HG03280 (cell line): ENCODE data around the gene RFTN1.
A peak's percentile ranks its signal among the peaks of the same experiment; 100 is the strongest.

ENCODE experiments used
- ATAC-seq: cut with Tn5 transposase; IDR thresholded peaks from one replicate; pipeline ENCODE4 v1.9.1; 2021; ENCODE audit warnings: mild to moderate bottlenecking, moderate library complexity; ENCODE audit not compliant: unreplicated experiment

RFTN1 gene

DNA sequence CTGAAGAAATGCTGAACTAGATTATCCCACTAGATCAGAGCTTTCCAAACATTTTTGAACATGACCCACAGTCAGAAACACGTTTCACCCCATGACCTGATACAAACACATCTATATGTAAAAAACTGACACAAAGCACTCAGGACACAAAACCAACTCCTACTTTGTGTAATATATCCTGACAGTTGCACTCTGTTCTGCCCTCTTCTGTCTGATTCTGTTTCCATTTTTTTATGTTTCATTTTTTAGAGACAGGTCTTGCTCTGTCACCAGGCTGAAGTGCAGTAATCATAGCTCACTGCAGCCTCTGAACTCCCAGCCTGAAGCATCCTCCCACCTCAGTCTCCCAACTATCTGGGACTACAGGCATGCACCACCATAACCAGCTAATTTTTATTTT, 15.8 kb upstream of the RFTN1 start:
- no peak for ATAC-seq

GRCh38 chr3:16528581-16528993, 15.1 kb upstream of the RFTN1 start:
- no peak for ATAC-seq

GRCh38 chr3:16528106-16528505, 14.6 kb upstream of the RFTN1 start:
- ATAC-seq: no peak

GRCh38 chr3:16524196-16524595, 10.7 kb upstream of the RFTN1 start:
- ATAC-seq: no peak

DNA sequence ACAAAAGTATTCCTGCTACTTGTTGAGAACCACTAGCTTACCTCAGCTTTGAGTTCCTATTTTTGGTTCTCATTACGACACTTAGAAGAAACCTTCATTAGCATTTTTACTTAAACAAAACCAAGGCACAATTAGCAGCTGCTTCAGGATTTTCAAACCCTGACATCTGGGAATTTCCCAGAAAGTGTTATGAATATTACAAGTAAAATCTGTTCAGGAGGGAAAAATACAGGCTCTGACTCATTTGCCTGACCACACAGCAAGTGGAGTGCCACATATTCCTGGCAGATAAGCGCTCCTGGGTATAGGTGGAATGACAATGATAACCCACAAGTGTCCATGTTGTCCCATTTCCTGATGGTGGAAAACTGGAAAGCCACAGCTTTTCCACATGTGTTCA, 10.3 kb upstream of the RFTN1 start:
- no peak for ATAC-seq

DNA sequence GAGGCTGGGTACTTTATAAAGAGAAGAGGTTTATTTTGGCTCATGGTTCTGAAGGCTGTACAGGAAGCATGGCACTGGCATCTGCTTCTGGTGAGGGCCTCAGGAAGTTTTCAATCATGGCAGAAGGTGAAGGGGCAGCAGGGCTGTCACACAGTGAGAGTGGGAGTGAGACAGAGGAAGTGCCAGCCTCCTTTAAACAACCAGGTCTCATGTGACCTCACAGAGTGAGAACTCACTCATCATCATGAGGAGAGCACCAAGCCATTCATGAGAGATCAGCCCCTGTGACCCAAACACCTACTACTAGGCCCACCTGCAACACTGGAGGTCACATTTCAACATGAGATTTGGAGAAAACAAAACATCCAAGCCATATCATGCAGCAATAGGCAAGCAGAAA, 9.3 kb upstream of the RFTN1 start:
- ATAC-seq: no peak

DNA sequence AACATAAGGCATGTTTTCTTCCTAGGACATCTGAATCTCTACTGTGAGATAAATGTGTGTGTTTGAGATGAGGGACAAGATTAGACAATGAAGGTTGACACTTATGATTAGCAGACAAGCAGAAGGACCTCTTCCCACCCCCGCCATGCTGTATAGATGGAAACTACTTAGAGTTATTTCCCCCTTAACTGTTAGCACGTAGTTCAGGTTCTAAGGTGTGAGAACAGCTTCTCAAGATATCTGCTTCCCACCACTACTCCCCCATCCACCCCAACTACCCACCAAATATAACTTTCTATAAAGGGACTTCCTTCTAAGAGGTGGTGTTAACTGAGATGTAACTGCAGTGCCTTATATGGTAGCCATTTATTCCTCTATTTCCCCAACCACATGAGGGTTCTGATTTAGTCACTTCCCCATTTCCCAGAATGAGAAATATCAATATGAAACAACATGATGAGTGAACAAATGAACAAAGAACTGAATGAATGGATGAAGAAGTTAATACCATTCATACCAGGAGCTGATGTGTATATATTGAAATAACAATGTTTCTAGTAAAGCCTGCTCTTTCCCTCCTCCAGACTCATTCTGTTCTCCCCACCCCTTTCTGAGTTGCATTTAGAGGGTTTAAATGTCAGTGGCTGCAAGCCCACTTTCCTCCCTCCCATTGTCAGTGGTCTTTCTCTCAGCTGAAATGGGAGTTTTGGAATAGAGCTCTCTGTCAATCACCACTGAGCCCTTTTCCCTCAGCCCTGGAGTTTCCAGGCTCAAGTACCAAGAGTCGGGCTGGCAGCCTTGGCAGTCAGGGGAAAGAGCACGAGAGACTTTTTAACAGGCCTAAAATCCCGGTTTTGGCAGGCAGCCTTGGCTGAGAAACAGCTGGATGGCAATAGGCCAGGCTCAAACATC, 7.7 kb upstream of the RFTN1 start:
- no peak for ATAC-seq

GRCh38 chr3:16520241-16520969, 6.9 kb upstream of the RFTN1 start:
- ATAC-seq: no peak

DNA sequence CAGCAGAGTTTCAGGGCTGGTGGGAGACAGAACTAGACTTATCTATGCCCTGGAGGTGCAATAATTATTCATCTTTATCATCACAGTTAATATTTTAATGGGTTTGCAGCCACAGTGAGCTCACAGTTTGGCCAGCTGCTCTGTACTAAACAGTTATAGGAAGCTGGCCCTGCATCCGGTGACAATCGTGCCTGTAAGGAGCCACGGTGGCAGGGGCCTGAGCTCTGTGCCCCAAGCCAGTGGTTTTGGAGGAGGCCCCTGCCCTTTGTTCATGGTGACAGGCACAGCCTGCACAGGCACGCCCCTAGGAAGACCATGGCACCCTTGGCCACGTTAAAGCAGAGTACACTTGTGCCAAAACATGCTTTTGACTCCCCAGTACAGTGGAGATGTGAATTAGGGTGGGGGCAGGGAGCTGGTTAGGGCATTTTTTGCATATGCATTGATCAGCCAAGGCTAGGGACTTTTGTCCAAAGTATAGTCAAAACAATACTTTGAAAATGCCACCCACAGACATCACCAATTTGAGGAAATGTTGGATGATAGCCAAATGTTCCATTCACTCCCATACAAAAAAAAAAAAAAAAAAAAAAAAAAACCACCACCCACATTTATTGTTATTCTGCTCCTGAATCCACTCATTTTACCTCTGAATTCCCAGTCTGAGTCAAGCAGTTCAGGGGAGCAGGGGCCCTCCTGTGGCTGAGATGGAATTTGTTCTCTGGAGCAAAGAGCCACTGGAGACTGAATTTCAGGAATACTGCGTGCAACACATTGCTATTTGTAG, 3.4 kb upstream of the RFTN1 start:
- ATAC-seq: no peak

DNA sequence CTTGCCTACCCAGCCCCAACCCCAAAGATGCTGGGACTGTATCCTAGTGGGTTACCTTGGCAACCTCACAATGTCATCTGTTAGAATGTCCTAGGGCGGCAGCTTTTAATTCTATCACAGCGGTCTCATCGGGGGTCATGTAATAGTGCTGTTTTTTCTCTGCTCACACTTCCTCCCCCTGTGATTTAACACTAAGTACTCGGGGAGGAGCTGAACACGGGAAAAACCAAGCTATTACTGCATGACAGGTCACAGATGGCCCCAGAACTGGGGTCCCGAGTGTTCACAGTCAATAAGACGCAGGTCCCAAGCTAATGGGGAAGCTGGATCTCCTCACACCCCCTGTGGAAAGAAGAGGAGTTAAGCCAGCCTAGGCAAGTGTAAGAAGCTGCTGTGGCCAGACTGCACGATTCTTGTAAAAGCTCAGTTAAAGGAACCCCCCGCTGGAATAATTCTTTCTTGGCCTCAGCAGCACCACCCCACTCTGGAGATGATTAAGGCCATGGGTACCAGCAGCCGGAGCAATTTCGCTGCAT, 2.5 kb upstream of the RFTN1 start:
- ATAC-seq: no peak

DNA sequence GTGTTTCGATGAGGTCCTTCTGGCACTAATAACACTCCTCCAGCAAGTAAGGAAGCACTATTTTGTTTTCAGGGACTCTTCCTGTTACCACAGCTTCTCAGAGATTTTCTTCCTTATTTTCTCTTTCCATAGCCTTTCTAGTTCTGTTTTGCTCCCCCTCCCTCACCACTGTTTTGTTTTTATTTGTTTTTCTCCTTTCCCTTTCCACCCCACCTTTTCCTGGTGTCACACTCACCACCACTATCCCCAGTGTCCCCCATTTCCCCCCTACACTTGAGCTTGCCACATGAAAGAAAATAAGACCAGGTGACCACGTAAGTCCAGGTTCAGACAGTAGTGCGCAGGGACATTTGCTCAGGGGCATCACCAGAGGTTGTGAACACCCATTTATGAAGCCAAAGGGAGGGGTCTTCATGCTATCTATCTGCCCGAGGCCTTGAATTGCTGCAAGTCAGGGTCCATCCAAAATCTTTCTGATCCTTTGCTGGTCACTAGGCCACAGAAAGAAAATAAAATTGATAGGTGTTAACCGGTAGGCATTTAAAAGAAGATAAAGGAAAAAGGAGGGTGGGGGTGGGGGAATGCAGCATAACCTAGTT, 1.4 kb upstream of the RFTN1 start:
- no peak for ATAC-seq

DNA sequence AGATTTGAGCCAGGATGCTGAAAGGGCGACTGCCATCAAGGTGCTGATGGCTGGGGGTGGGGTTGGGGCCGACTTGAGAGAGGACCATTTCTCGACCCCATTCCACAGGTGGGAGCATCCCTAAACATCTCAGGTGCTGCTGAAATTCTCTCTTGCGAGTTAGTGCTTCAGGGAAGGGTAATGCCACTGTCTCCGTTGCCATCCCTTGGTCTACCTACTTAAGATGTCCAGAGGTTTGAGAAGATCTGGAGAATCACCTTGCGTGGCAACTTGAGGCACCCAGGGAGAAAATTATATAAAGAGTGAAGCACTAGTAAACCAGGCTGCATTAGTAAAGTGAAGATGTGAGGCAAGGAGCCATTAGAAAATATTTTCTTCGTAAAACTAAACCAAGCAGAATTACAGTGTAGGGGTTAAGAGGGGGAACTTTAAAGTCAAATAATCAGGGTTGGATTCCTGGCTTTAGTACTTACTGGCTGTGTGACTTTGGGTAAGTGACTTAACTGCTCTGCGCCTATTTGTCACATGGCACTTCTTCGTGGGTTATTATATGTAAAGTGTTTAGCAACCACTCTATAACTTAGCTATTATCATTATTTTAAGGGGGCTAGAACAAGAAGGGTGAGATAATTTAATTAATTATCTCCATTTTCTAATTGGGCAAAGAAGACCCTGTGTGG, 662 bp upstream of the RFTN1 start:
- ATAC-seq: no peak

DNA sequence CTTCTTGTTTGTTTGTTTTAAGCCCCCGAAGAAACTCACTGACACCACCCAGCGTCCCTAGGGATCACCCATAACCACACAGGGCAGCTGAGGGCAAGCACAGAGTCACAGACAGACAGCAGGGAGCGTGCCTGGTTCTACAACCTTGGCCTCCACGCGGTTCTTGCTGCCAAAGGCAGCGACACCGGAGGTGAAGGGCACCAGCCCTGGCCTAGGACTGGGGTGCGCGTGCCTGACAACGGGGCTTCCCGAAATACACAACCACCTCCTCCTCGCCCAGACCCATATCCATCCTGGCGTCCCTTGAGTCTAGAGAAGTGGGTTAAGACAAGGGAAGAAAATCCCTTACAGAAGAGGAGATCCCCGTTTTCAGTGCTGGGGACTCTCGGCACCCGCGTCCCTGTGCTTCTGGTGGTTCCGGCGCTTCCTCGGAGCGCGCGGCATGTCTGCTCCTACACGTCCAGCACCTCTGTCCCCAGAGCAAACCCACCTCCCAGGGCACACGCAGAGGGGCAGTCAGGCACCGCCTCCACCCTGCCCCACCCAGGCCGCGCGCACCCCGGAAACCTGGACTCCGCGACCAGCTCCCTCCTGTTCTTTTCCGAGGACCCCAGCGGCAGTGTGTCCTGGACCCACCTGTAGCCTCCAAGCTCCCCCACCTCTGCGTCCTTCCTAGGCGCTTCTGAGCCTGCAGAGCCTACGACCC, 911 bp downstream of the RFTN1 start:
- ATAC-seq: peak; percentile 8

DNA sequence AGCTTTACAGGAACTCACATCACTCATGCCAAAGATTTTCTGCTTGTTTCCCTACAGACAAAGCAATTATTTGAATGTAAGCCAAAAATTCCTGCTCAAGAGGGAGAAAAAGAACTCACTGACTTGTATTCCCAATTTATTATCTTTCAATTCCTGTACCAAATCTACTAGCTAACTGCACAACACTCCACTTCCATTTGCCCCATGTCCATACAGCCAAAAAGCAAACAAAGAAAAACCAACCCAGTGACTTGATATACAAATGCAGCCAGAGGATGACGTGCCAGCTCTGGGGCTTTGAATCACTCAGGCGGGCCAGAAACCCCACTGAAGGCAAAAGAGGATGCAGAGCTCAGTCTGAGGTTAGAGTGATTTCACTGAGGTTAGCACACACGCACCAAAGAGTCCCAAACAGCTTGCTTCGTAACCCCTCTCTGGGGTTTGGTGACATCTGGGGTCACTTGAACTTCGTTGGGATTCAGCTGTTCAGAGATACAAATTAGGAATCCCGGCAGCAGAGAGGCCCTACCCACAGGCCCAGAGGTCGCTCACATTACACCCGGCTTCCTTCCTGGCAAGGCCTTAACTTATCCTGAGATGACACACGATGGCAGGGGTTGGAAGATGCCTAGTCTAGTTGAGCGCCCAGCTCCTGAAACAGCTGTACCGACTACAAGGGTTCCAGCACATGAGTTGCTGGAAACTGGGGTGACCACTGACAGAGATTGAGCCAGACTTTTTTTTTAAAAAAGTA, 1.6 kb downstream of the RFTN1 start:
- ATAC-seq: peak; percentile 49

- ATAC-seq: peak; percentile 21
Measured at GRCh38 chr3:16510620-16511319, 2.7 kb downstream of the RFTN1 start.

- no peak for ATAC-seq
Measured at GRCh38 chr3:16509721-16510619, 3.5 kb downstream of the RFTN1 start.

DNA sequence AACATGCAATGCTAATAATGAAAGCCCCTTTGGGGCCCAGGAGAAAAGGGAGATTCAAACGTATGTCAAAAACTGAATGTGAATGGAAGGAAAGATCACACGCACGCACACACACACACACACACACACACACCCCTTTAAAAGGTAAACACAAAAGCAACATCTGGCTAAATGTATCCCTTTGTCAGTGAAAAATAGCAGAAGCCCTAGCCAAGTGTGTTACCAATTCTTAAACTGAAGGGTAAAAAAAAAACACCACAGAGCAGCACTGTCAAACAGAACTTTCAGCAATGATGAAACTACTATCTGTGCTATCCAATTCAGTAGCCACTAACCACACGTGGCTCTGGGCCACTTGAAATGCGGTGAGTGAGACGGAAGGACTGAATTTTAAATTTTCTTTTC, 4.9 kb downstream of the RFTN1 start:
- no peak for ATAC-seq
